Retinal pigment epithelial cell (primary cell): ENCODE results near the gene DOCK2.

ENCODE experiments used
- DNase-seq: peaks from one replicate; pipeline ENCODE4 v3.0.0-alpha.2; 2010; ENCODE audit warnings: low read depth
- H3K4me3 ChIP-seq: 2 replicates; pipeline ENCODE4 v1.5.1; 2011; ENCODE audit warnings: mild to moderate bottlenecking, low read length, control low read depth, moderate library complexity
- CTCF ChIP-seq: conservative IDR thresholded peaks from 2 replicates; pipeline ENCODE4 v1.5.1; 2011; ENCODE audit warnings: low read depth, low read length, control low read depth, inconsistent platforms

The DOCK2 gene

GRCh38 chr5:169637085-169637548 is at the start of gene DOCK2:
DOCK2 (plus strand) TSS chr5:169637275; CDS start chr5:169637327, 52 bp downstream.
- TF ChIP-seq CTCF = no peak
- H3K4me3 ChIP-seq = peak within 1 kb of the TSS; percentile 38
- no peak for DNase-seq

GRCh38 chr5:169590602-169591001 is 46.5 kb upstream of the DOCK2 start:
- no peak for DNase-seq
- no peak overlapping the region for H3K4me3 ChIP-seq
- TF ChIP-seq CTCF = no peak

- no peak for TF ChIP-seq CTCF
- no peak overlapping the region for H3K4me3 ChIP-seq
- DNase-seq = no peak
Observed at GRCh38 chr5:169591636-169592035, 45.4 kb upstream of the DOCK2 start.

- no peak for TF ChIP-seq CTCF
- no peak for DNase-seq
- H3K4me3 ChIP-seq = no peak overlapping the region
Observed at GRCh38 chr5:169592937-169593650, 44.0 kb upstream of the DOCK2 start.

- no peak for TF ChIP-seq CTCF
- DNase-seq = no peak
- H3K4me3 ChIP-seq = no peak overlapping the region
Observed at GRCh38 chr5:169595172-169595820, 41.8 kb upstream of the DOCK2 start.

GRCh38 chr5:169599451-169599850 is 37.6 kb upstream of the DOCK2 start:
- TF ChIP-seq CTCF = no peak
- no peak for DNase-seq
- H3K4me3 ChIP-seq = no peak overlapping the region

- no peak overlapping the region for H3K4me3 ChIP-seq
- DNase-seq = no peak
- no peak for TF ChIP-seq CTCF
Observed at GRCh38 chr5:169602535-169602934, 34.5 kb upstream of the DOCK2 start.
